ENCODE measurements around the gene REPS2. TPM values are rescaled to one million over a fixed set of nuclear protein-coding genes. Genes with fewer than 3 reads are reported as not detected.

REPS2 gene
- polyA plus RNA-seq, 3 donors, result 2.1 to 4.7 (median 3.6) TPM

GRCh38 chrX:16992951-16993350, 46.5 kb downstream of the REPS2 start:
- Mint-ChIP-seq H3K27ac (no peak overlapping the region), H3K4me1 (no peaks in the 10 kb centered on the region), H3K36me3 (no peaks in the 10 kb centered on the region), H3K9me3 (peaks cover 0 to 6% (median 0%) of the 10 kb centered on the region in 7 donors), H3K4me3 (no peak overlapping the region), H3K27me3 (ENCODE audit: low read depth in 3 of 3) (peaks cover 0 to 21% (median 0%) of the 10 kb centered on the region in 3 donors)
- no CpG with 5 or more reads among the region's 2 CpGs for WGBS (ENCODE audit: insufficient coverage)
- no peak for TF ChIP-seq CTCF (IDR thresholded peaks at IDR 0.05)
- intact Hi-C loops (cut with micrococcal nuclease), result no loop called here
- no peak overlapping the region for H3K27ac ChIP-seq (ENCODE audit: low read depth in 1 of 2, low read length in 2 of 2)
- H3K9ac ChIP-seq (ENCODE audit: insufficient read depth, low read length, poor library complexity, severe bottlenecking), result no peak overlapping the region
- H2AFZ ChIP-seq (ENCODE audit: insufficient read depth, low read depth, low read length, poor library complexity, severe bottlenecking), result no peak overlapping the region
- no peak overlapping the region for H3K4me2 ChIP-seq (replicated peaks; ENCODE audit: extremely low read depth, low read length, poor library complexity, severe bottlenecking)
- H3K4me1 ChIP-seq (ENCODE audit: control insufficient read depth in 1 of 2, insufficient read depth in 2 of 2, low read length in 2 of 2), result no peaks in the 10 kb centered on the region
- H3K79me2 ChIP-seq (ENCODE audit: insufficient read depth, low read length), result no peaks in the 10 kb centered on the region
- H3K4me3 ChIP-seq (replicated peaks in 1 of 3; ENCODE audit: low read depth in 2 of 3, low read length in 3 of 3), result no peak overlapping the region
- H4K20me1 ChIP-seq (ENCODE audit: insufficient read depth, low read length), result no peaks in the 10 kb centered on the region
- H3K9me3 ChIP-seq (replicated peaks in 1 of 2; ENCODE audit: control insufficient read depth in 1 of 2, insufficient read depth in 1 of 2, low read length in 2 of 2), result peaks cover 0 to 2% of the 10 kb centered on the region in 2 donors
- H3K27me3 ChIP-seq (ENCODE audit: control insufficient read depth in 2 of 2, insufficient read depth in 2 of 2, low read length in 2 of 2), result peaks cover 0 to 13% of the 10 kb centered on the region in 2 donors
- DNase-seq, result no peak
- H3K36me3 ChIP-seq (replicated peaks in 1 of 2; ENCODE audit: control insufficient read depth in 1 of 2, insufficient read depth in 2 of 2, low read length in 2 of 2), result no peaks in the 10 kb centered on the region

- Histone ChIP-seq H2AFZ (ENCODE audit: insufficient read depth, low read depth, low read length, poor library complexity, severe bottlenecking) (no peak overlapping the region), H3K4me2 (replicated peaks; ENCODE audit: extremely low read depth, low read length, poor library complexity, severe bottlenecking) (no peak overlapping the region), H3K27me3 (ENCODE audit: control insufficient read depth in 2 of 2, insufficient read depth in 2 of 2, low read length in 2 of 2) (peaks cover 0 to 16% of the 10 kb centered on the region in 2 donors), H3K27ac (ENCODE audit: low read depth in 1 of 2, low read length in 2 of 2) (no peak overlapping the region), H3K4me1 (ENCODE audit: control insufficient read depth in 1 of 2, insufficient read depth in 2 of 2, low read length in 2 of 2) (no peaks in the 10 kb centered on the region), H3K36me3 (replicated peaks in 1 of 2; ENCODE audit: control insufficient read depth in 1 of 2, insufficient read depth in 2 of 2, low read length in 2 of 2) (no peaks in the 10 kb centered on the region), H3K9me3 (replicated peaks in 1 of 2; ENCODE audit: control insufficient read depth in 1 of 2, insufficient read depth in 1 of 2, low read length in 2 of 2) (no peaks in the 10 kb centered on the region), H3K9ac (ENCODE audit: insufficient read depth, low read length, poor library complexity, severe bottlenecking) (no peak overlapping the region), H3K79me2 (ENCODE audit: insufficient read depth, low read length) (no peaks in the 10 kb centered on the region), H3K4me3 (replicated peaks in 1 of 3; ENCODE audit: low read depth in 2 of 3, low read length in 3 of 3) (no peak overlapping the region), H4K20me1 (ENCODE audit: insufficient read depth, low read length) (no peaks in the 10 kb centered on the region)
- WGBS (ENCODE audit: insufficient coverage), result no CpG with 5 or more reads among the region's 4 CpGs
- intact Hi-C loops (cut with micrococcal nuclease), result no loop called here
- TF ChIP-seq CTCF (IDR thresholded peaks at IDR 0.05), result no peak
- H3K27ac Mint-ChIP-seq, result no peak overlapping the region
- no peak overlapping the region for H3K4me3 Mint-ChIP-seq
- DNase-seq, result no peak
- no peaks in the 10 kb centered on the region for H3K36me3 Mint-ChIP-seq
- H3K4me1 Mint-ChIP-seq, result no peaks in the 10 kb centered on the region
- peaks cover 0 to 3% (median 0%) of the 10 kb centered on the region in 7 donors for H3K9me3 Mint-ChIP-seq
- H3K27me3 Mint-ChIP-seq (ENCODE audit: low read depth in 3 of 3), result peaks cover 0 to 25% (median 0%) of the 10 kb centered on the region in 3 donors
Observed at GRCh38 chrX:16993791-16994318, 47.4 kb downstream of the REPS2 start.
